Kidney epithelial cell (primary cell): ENCODE measurements around the gene QRFP. TPM values are rescaled to one million over a fixed set of nuclear protein-coding genes. Genes with fewer than 3 reads are reported as not detected.

Experiments used
- DNase-seq: peaks from one replicate; pipeline ENCODE4 v3.0.0-alpha.2; 2010; ENCODE audit warnings: low read depth
- H3K27me3 ChIP-seq: 2 replicates; pipeline ENCODE4 v1.6.0; 2011; ENCODE audit warnings: low read length; ENCODE audit not compliant: control insufficient read depth, insufficient read depth
- H3K36me3 ChIP-seq: 2 replicates; pipeline ENCODE4 v1.5.1; 2011; ENCODE audit warnings: low read length; ENCODE audit not compliant: control insufficient read depth, insufficient read depth
- H3K4me3 ChIP-seq: 2 replicates; pipeline ENCODE4 v1.5.1; 2011; ENCODE audit warnings: low read depth, mild to moderate bottlenecking, control low read depth, low read length
- total RNA-seq: library from RNA; depleted of rRNA; stranded (reverse); fragments of >200 nt; gene quantifications from 2 replicates; pipeline ENCODE4 v1.2.3, GENCODE V29; 2015
- TF ChIP-seq, protein P1 (sequence below): IDR thresholded peaks from 2 replicates; pipeline ENCODE4 v1.5.1; 2011; ENCODE audit warnings: mild to moderate bottlenecking, moderate library complexity, low read length, control low read depth, inconsistent platforms; ENCODE audit not compliant: insufficient read depth, poor library complexity, severe bottlenecking

QRFP gene
- total RNA-seq, 1 donor from 2014 or later, result not detected

DNA sequence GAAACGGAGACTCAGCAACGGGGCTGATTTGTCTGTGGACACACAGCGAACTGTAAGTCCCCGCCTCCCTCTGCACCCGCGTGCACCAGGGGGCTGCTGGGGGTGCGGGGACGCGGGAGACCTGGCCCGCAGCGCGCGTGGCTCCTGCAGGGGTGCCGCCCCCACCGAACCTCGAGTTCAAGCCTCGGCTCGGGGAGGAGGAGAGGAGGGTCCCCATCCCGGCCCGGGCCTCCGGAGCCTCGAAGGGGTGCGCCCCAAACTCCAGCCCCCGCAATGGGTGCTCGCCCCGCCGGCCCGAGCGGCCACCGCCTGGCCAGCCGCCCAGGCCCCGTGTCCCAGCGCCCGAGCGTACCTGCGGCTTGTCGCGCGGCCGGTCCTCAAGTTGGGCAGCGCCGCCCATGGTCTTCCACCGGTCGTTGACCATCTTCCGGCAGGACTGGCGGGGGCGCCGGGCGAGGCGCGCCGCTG, 41.6 kb upstream of the QRFP start:
- no peak for DNase-seq
- Histone ChIP-seq H3K27me3 (peaks cover 38% of the 10 kb centered on the region), H3K36me3 (no peaks in the 10 kb centered on the region), H3K4me3 (peak overlapping the region; percentile 41)
- TF ChIP-seq, protein P1, sequence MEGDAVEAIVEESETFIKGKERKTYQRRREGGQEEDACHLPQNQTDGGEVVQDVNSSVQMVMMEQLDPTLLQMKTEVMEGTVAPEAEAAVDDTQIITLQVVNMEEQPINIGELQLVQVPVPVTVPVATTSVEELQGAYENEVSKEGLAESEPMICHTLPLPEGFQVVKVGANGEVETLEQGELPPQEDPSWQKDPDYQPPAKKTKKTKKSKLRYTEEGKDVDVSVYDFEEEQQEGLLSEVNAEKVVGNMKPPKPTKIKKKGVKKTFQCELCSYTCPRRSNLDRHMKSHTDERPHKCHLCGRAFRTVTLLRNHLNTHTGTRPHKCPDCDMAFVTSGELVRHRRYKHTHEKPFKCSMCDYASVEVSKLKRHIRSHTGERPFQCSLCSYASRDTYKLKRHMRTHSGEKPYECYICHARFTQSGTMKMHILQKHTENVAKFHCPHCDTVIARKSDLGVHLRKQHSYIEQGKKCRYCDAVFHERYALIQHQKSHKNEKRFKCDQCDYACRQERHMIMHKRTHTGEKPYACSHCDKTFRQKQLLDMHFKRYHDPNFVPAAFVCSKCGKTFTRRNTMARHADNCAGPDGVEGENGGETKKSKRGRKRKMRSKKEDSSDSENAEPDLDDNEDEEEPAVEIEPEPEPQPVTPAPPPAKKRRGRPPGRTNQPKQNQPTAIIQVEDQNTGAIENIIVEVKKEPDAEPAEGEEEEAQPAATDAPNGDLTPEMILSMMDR, result no peak

DNA sequence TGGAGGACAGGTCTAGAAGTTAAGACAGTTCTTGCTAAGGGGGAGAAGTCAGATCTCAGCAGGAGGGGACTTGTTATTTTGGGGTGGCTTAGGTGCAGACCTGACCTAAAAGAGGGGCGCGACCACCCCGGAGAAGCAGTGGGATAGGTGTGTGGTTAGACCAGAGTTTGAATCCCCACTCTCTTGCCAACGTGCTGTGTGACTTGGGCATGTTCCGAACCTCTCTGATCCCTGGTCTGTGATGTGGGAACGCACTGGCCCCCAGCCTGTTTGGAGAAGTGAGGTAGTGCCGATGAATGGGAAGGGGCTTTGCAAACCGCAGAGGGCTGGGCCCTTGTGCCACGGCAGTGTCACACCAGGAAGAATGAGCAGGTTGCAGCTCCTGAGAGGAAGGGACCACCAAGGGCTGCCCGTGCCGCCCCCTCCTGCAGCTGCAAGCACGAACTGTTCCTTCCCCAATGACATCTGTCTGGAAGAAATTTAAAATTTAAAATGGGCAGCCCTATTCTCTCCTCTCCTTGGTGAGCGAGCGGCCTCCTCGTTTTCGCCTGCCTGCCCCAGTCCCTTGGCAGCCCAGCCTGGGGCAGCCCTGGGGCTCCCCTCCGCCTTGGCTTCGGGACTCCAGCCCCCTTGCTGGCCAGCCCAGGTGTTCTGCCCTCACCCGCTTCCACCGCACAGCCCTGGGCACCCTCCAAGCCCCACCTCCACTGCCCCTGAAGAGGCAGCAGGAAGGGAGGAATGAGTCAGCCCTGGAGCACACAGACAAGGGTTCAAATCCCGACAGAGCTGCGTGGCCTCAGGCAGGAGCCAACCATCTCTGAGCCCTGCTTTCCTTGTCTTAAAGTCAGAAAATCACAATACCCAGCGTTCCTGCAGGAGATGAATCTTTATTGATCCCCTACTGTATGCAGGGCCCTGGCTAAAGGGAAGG, 40.8 kb upstream of the QRFP start:
- TF ChIP-seq, protein P1, result no peak
- Histone ChIP-seq H3K27me3 (peaks cover 36% of the 10 kb centered on the region), H3K36me3 (no peaks in the 10 kb centered on the region), H3K4me3 (no peak overlapping the region)
- DNase-seq, result no peak

- DNase-seq, result no peak
These were observed 39.9 kb upstream of the QRFP start for GRCh38 chr9:130936285-130937117.

DNA sequence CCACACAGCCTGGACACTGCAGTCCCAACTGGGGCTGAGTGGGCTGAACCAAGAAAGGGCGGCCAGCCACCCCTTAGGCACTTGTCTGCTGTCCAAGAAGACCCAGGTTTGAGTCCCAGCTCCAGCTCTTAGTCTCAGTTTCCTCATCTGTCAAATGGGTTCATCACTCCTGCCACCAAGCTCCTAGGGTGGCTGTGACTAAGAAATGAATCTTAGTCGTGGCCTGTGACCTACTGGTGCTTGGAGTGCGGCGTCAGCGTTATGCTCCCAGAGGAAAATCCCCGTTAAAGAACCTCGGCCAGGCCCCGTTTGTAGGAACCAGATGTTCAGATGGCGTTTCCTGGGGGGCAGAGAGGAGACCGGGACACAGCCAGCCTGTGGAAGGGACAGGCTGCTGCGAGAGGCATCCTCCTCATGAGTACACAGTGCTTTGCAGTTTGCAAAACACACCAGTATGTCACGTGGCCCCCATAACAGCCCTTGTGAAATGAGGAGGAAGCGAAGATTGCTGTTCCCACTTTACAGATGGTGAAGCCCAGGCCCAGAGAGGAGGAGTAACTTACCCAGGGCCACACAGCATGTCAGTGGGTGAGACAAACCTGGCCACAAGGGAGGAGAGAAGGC, 39.1 kb upstream of the QRFP start:
- TF ChIP-seq, protein P1, result no peak
- Histone ChIP-seq H3K27me3 (peaks cover 21% of the 10 kb centered on the region), H3K4me3 (no peak overlapping the region), H3K36me3 (no peaks in the 10 kb centered on the region)
- DNase-seq, result no peak

More at GRCh38 chr9:130936285-130937117, 39.9 kb upstream of the QRFP start:
- H3K4me3 ChIP-seq, result no peak overlapping the region
- TF ChIP-seq, protein P1, result no peak
- peaks cover 29% of the 10 kb centered on the region for H3K27me3 ChIP-seq
- no peaks in the 10 kb centered on the region for H3K36me3 ChIP-seq

DNA sequence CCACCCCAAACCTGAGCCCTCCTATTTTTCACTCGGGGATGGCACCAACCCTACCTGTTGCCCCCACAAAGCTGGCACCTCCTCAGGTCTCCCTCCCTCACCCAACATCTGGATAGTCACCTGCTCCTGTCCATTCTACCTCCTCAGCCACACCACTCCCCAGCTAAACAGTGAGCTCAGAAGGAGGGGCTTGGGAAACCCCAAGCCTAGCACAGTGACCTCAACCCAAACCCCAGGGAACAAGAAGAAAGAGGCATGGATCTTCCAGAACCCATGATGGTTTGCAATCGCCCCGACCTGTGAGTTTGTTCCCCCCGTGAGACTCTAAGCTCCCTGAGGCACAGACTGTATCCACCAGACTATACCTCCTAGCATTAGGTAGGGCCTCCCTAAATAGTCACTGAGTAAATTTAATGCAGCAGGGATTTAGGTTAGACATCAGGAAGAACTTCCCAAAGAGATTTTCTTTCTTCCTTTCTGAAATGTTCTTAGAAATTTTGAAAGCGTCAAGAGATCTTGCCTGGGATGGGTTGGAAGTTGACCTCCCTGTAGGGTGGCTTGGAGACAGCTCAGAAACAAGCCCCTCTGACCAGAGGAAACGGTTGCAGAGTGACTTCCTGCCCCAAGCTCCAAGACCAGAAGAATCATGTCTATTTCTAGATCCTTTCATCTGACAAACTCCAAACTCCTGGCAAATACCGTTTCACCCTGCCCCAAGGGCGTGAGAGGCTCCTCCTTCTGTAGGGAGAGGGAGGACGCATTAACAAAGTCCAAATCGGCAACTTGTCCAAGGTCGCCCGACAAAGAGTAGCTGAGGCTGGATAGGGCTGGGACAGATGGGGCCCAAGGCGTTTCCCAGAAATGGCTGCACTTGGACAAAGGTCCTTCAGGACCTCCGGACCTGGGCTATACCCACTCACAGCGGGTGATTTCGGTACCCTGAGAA, 38.4 kb upstream of the QRFP start:
- DNase-seq, result no peak
- TF ChIP-seq, protein P1, result no peak

More for the DNA sequence above, 38.4 kb upstream of the QRFP start:
- Histone ChIP-seq H3K4me3 (no peak overlapping the region), H3K27me3 (peaks cover 14% of the 10 kb centered on the region), H3K36me3 (no peaks in the 10 kb centered on the region)
